Activated CD8-positive, alpha-beta T cell treated with anti-CD3 and anti-CD28 coated beads for 36 hours (primary cell): Measurements from ENCODE around the gene SAFB. TPM values are rescaled to one million over a fixed set of nuclear protein-coding genes. Genes with fewer than 3 reads are reported as not detected.

Experiments
- ATAC-seq: fragments of 200-7000 bp; cut with Tn5 transposase; one replicate; pipeline ENCODE4 v1.10.0; 2021; ENCODE audit warnings: mild to moderate bottlenecking, moderate library complexity
- CTCF ChIA-PET: fragments of 350-600 bp; sonication (Branson Sonifier 250); formaldehyde crosslinking; loops from one replicate; lab custom pipeline; 2021; ENCODE audit warnings: antibody characterized with exemption; lab: Charles Lee
- POLR2A ChIA-PET: fragments of 350-600 bp; sonication (Branson Sonifier 250); formaldehyde crosslinking; loops from one replicate; lab custom pipeline; 2021; ENCODE audit warnings: antibody characterized with exemption; lab: Charles Lee
- DNase-seq: peaks from one replicate; pipeline ENCODE4 v3.0.0-alpha.2; 2020
- H3K27ac Mint-ChIP-seq: one replicate; pipeline ENCODE4 v1.8.0; 2021; ENCODE audit warnings: mild to moderate bottlenecking, mixed read lengths
- H3K27me3 Mint-ChIP-seq: one replicate; pipeline ENCODE4 v1.8.0; 2021; ENCODE audit warnings: mixed read lengths
- H3K36me3 Mint-ChIP-seq: one replicate; pipeline ENCODE4 v1.8.0; 2021; ENCODE audit warnings: low read depth, mixed read lengths
- H3K4me1 Mint-ChIP-seq: one replicate; pipeline ENCODE4 v1.8.0; 2021; ENCODE audit warnings: low read depth, mixed read lengths
- H3K4me3 Mint-ChIP-seq: one replicate; pipeline ENCODE4 v1.8.0; 2021; ENCODE audit warnings: mild to moderate bottlenecking, moderate library complexity, mixed read lengths
- H3K9me3 Mint-ChIP-seq: one replicate; pipeline ENCODE4 v1.8.0; 2021; ENCODE audit warnings: mixed read lengths
- CTCF ChIP-seq: fragments of 200-600 bp; IDR thresholded peaks from one replicate; pipeline ENCODE4 v1.8.0; 2022; ENCODE audit warnings: antibody characterized with exemption, mild to moderate bottlenecking
- intact Hi-C: fragments of 100-400 bp; cut with micrococcal nuclease; formaldehyde crosslinking; loops from one replicate; pipeline ENCODE4 v1.10.0; 2022
- total RNA-seq, 2 experiments: library from RNA; stranded (reverse); gene quantifications; one replicate each; pipeline ENCODE4 v1.2.3, GENCODE V29; 2021

The SAFB gene
- total RNA-seq, 2 experiments from 2014 or later, result 124 to 132 TPM

DNA sequence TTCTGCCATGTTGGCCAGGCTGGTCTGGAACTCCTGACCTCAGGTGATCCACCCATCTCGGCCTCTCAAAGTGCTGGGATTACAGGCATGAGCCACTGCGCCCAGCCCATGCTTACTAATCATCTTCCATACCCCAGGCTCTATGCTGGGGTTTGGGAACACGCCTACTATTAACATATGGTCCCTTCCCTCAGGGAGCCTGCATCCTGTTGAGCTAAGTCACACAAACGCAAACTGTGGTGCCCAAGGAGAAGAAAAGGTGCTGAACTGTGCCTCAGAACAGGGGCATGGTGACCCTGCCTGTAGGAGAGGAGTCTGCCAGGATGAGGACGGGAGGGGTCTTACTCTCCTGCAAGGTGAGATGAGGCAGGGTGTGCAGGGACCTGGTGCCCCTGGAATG, 51.8 kb downstream of the SAFB start:
- no peak for ATAC-seq

DNA sequence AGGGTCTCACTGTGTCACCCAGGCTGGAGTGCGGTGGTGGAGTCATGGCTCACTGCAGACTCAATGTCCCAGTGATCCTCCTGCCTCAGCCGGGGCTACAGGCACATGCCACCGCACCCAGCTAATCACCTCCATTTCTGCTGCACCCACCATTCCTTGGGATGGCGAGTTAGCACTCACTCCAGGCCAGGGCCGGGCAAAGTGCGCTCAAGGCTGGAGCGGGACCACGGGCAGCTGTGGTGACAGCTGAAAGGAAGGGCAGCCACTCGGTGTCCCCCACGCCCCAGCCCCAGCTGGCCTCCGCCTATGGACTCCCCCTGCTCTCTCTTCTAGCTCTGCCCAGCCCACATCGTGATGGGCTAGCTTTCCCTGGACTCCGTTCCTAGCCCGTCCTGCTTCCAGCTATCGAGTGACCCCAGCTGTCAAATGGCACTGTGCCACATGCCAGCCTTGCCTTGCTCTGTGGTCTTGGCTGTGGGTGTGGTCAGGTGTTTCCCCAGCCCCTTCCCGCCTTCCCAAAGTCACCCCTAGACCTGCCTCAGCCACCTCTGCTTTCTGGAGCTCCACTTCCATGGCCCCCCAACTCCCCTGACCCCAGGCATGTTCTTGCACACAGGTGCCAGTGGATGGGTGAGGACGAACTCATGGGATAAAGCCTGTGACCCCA, 53.4 kb downstream of the SAFB start:
- TF ChIP-seq CTCF, result no peak
- no peak for ATAC-seq
- ChIA-PET POLR2A (interaction anchor here (0.8 to 2.2 kb wide), 6 partner anchors 10 to 152 kb away, joined by 3 to 13 read pairs (median 4); partner anchors contain the start of genes SAFB and SAFB2), CTCF (interaction anchor here (1.2 to 1.4 kb wide), 3 partner anchors 10 to 13 kb away, joined by 3 to 5 read pairs (median 3); no protein-coding TSS in a partner anchor)
- intact Hi-C loops, result no loop called here
- Mint-ChIP-seq H3K27me3 (no peaks in the 10 kb centered on the region), H3K4me3 (no peak overlapping the region), H3K36me3 (peaks cover 20% of the 10 kb centered on the region), H3K27ac (no peak overlapping the region), H3K4me1 (peaks cover 11% of the 10 kb centered on the region), H3K9me3 (no peaks in the 10 kb centered on the region)
- DNase-seq, result no peak

More for the DNA sequence above, 51.8 kb downstream of the SAFB start:
- intact Hi-C loops, result no loop called here
- Mint-ChIP-seq H3K27me3 (no peaks in the 10 kb centered on the region), H3K4me3 (no peak overlapping the region), H3K9me3 (no peaks in the 10 kb centered on the region), H3K4me1 (peaks cover 8% of the 10 kb centered on the region), H3K27ac (no peak overlapping the region), H3K36me3 (peaks cover 27% of the 10 kb centered on the region)
- no peak for DNase-seq
- CTCF ChIA-PET, result no interaction called here
- POLR2A ChIA-PET, result interaction anchor here (2.1 kb wide), 1 partner anchor 52 kb away, joined by 13 read pairs; the partner anchor contains the start of genes SAFB and SAFB2
- TF ChIP-seq CTCF, result no peak

DNA sequence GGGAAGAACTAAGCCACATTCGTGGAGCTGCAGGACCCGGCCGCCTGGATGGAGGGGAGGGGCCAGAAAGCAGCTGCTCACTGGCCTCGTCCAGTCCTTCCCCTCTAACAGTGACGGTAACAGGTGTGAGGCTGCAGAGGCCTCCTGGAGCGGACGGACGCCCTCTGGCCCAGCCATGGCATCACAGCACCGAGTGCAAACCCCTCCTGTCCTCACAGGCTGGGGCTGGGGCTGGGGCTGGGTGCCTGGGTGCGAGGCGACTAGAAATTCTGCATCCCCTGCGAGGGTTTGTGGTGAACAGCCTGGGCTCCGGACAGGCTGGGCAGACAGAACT, 53.9 kb downstream of the SAFB start:
- Mint-ChIP-seq H3K27me3 (no peaks in the 10 kb centered on the region), H3K36me3 (peaks cover 20% of the 10 kb centered on the region), H3K4me3 (no peak overlapping the region), H3K27ac (no peak overlapping the region), H3K4me1 (peaks cover 15% of the 10 kb centered on the region), H3K9me3 (no peaks in the 10 kb centered on the region)
- intact Hi-C loops, result no loop called here
- ChIA-PET CTCF (interaction anchor here (1.4 kb wide), 2 partner anchors 11 to 12 kb away, joined by 3 to 5 read pairs; no protein-coding TSS in a partner anchor), POLR2A (interaction anchor here (1.0 to 2.2 kb wide), 3 partner anchors 11 to 151 kb away, joined by 3 to 10 read pairs (median 3); no protein-coding TSS in a partner anchor)
- TF ChIP-seq CTCF, result no peak
- DNase-seq, result no peak
- no peak for ATAC-seq

- POLR2A ChIA-PET, result interaction anchor here (1.0 to 2.2 kb wide), 3 partner anchors 10 to 151 kb away, joined by 3 to 10 read pairs (median 3); no protein-coding TSS in a partner anchor
- H3K36me3 Mint-ChIP-seq, result peaks cover 18% of the 10 kb centered on the region
These were observed 54.3 kb downstream of the SAFB start for GRCh38 chr19:5677136-5677535.

More at GRCh38 chr19:5677136-5677535, 54.3 kb downstream of the SAFB start:
- ATAC-seq (no peak), DNase-seq (no peak)
- peaks cover 15% of the 10 kb centered on the region for H3K4me1 Mint-ChIP-seq
- no peak for TF ChIP-seq CTCF
- intact Hi-C loops, result no loop called here
- H3K27me3 Mint-ChIP-seq, result no peaks in the 10 kb centered on the region
- H3K9me3 Mint-ChIP-seq, result no peaks in the 10 kb centered on the region
- H3K4me3 Mint-ChIP-seq, result no peak overlapping the region
- no peak overlapping the region for H3K27ac Mint-ChIP-seq
- CTCF ChIA-PET, result interaction anchor here (1.4 kb wide), 2 partner anchors 11 to 12 kb away, joined by 3 to 5 read pairs; no protein-coding TSS in a partner anchor
